HL-60 (cell line): ENCODE data around the gene PCNX3.

Experiments used
- DNase-seq, 2 experiments: peaks; one replicate each; pipeline ENCODE4 v3.0.0-alpha.2; 2010 to 2020; ENCODE audit warnings: low read depth in 1 of 2, low spot score in 1 of 2
- H3K27ac ChIP-seq: fragments of 250-450 bp; sonication (Bioruptor Pico); replicated peaks from 2 replicates; pipeline ENCODE4 v1.5.1; 2020; ENCODE audit warnings: mild to moderate bottlenecking, moderate library complexity
- H3K27me3 ChIP-seq: fragments of 250-450 bp; sonication (Bioruptor Pico); 2 replicates; pipeline ENCODE4 v1.5.1; 2021; ENCODE audit warnings: mild to moderate bottlenecking, moderate library complexity; ENCODE audit not compliant: insufficient read depth, poor library complexity, severe bottlenecking
- H3K4me3 ChIP-seq: replicated peaks from 2 replicates; pipeline ENCODE4 v1.5.1; 2011; ENCODE audit warnings: mild to moderate bottlenecking, control low read depth, low read length; ENCODE audit not compliant: insufficient read depth
- CTCF ChIP-seq: IDR thresholded peaks from one replicate; pipeline ENCODE4 v1.5.1; 2011; ENCODE audit warnings: low read length, control low read depth, inconsistent platforms; ENCODE audit not compliant: insufficient read depth
- GABPA ChIP-seq: IDR thresholded peaks from 2 replicates; pipeline ENCODE4 v1.6.1; 2012; ENCODE audit warnings: low read depth
- POLR2AphosphoS5 ChIP-seq: IDR thresholded peaks from 2 replicates; pipeline ENCODE4 v1.6.1; 2012; ENCODE audit warnings: low read depth
- REST ChIP-seq: IDR thresholded peaks from 2 replicates; pipeline ENCODE4 v1.6.1; 2012; ENCODE audit warnings: low read depth; ENCODE audit not compliant: insufficient replicate concordance
- SPI1 ChIP-seq: IDR thresholded peaks from 2 replicates; pipeline ENCODE4 v1.6.1; 2012; ENCODE audit warnings: low read depth, mild to moderate bottlenecking, borderline replicate concordance

The PCNX3 gene

GRCh38 chr11:65640483-65641296, 25.1 kb downstream of the PCNX3 start:
- Histone ChIP-seq H3K27me3 (no peaks in the 10 kb centered on the region), H3K4me3 (peak overlapping the region; percentile 61), H3K27ac (peak overlapping the region; percentile 99)
- TF ChIP-seq GABPA (peak; percentile 79), POLR2AphosphoS5 (peak; percentile 93), CTCF (no peak), SPI1 (peak; percentile 98), REST (no peak)
- DNase-seq: peak; percentile 77 to 96

- no peak for DNase-seq
- H3K27me3 ChIP-seq: no peaks in the 10 kb centered on the region
- TF ChIP-seq POLR2AphosphoS5: no peak
- no peak for TF ChIP-seq CTCF
- TF ChIP-seq SPI1: no peak
- no peak for TF ChIP-seq GABPA
- TF ChIP-seq REST: no peak
- peak overlapping the region; percentile 61 for H3K4me3 ChIP-seq
- H3K27ac ChIP-seq: peak overlapping the region; percentile 99
Observed at GRCh38 chr11:65641297-65642013, 25.9 kb downstream of the PCNX3 start.

GRCh38 chr11:65642014-65642671, 26.6 kb downstream of the PCNX3 start:
- no peak for TF ChIP-seq GABPA
- Histone ChIP-seq H3K4me3 (peak overlapping the region; percentile 61), H3K27ac (peak overlapping the region; percentile 99; the same call in 1 of the 2 replicates), H3K27me3 (no peaks in the 10 kb centered on the region)
- no peak for DNase-seq

- no peak overlapping the region for H3K4me3 ChIP-seq
- TF ChIP-seq CTCF: no peak
- no peak for TF ChIP-seq POLR2AphosphoS5
- TF ChIP-seq REST: no peak
- no peak for TF ChIP-seq SPI1
- no peak for TF ChIP-seq GABPA
- no peak for DNase-seq
Observed at GRCh38 chr11:65643971-65644370, 28.4 kb downstream of the PCNX3 start.

More at GRCh38 chr11:65643971-65644370, 28.4 kb downstream of the PCNX3 start:
- no peak overlapping the region for H3K27ac ChIP-seq
- H3K27me3 ChIP-seq: no peaks in the 10 kb centered on the region
